ENCODE measurements around the gene ZNF579.

GRCh38 chr19:55550321-55550650 lies 30.4 kb downstream of the ZNF579 start:
- TF ChIP-seq EHMT2 (IDR thresholded peaks at IDR 0.05; ENCODE audit: borderline replicate concordance, low read depth, low read length) (no peak), ZZZ3 (CRISPR knock-in tag; IDR thresholded peaks at IDR 0.05; ENCODE audit: borderline replicate concordance) (no peak), ZBTB43 (CRISPR knock-in tag; conservative IDR thresholded peaks at IDR 0.05) (no peak), ZFP37 (CRISPR knock-in tag; IDR thresholded peaks at IDR 0.05; ENCODE audit: borderline replicate concordance) (no peak), ZNF558 (CRISPR knock-in tag; IDR thresholded peaks at IDR 0.05; ENCODE audit: borderline replicate concordance) (no peak), ATF2 (CRISPR knock-in tag; IDR thresholded peaks at IDR 0.05) (no peak), CTCF (CRISPR knock-in tag; IDR thresholded peaks at IDR 0.05) (no peak), ZNF768 (CRISPR knock-in tag; IDR thresholded peaks at IDR 0.05) (no peak), SNAI1 (CRISPR knock-in tag; IDR thresholded peaks at IDR 0.05; ENCODE audit: borderline replicate concordance) (no peak), ZKSCAN1 (IDR thresholded peaks at IDR 0.05; ENCODE audit: low read length) (no peak), SIN3A (IDR thresholded peaks at IDR 0.05; ENCODE audit: borderline replicate concordance, low read depth, low read length) (no peak), EZH2 (conservative IDR thresholded peaks at IDR 0.05; ENCODE audit: low read depth, low read length) (no peak)
- TF ChIP-seq, protein P1, sequence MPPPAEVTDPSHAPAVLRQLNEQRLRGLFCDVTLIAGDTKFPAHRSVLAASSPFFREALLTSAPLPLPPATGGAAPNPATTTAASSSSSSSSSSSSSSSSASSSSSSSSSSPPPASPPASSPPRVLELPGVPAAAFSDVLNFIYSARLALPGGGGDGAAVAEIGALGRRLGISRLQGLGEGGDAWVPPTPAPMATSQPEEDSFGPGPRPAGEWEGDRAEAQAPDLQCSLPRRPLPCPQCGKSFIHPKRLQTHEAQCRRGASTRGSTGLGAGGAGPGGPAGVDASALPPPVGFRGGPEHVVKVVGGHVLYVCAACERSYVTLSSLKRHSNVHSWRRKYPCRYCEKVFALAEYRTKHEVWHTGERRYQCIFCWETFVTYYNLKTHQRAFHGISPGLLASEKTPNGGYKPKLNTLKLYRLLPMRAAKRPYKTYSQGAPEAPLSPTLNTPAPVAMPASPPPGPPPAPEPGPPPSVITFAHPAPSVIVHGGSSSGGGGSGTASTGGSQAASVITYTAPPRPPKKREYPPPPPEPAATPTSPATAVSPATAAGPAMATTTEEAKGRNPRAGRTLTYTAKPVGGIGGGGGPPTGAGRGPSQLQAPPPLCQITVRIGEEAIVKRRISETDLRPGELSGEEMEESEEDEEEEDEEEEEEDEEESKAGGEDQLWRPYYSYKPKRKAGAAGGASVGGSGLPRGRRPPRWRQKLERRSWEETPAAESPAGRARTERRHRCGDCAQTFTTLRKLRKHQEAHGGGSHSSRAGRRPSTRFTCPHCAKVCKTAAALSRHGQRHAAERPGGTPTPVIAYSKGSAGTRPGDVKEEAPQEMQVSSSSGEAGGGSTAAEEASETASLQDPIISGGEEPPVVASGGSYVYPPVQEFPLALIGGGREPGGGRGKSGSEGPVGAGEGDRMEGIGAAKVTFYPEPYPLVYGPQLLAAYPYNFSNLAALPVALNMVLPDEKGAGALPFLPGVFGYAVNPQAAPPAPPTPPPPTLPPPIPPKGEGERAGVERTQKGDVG (CRISPR knock-in tag; IDR thresholded peaks at IDR 0.05; ENCODE audit: borderline replicate concordance) = no peak
- TF ChIP-seq, protein P2, sequence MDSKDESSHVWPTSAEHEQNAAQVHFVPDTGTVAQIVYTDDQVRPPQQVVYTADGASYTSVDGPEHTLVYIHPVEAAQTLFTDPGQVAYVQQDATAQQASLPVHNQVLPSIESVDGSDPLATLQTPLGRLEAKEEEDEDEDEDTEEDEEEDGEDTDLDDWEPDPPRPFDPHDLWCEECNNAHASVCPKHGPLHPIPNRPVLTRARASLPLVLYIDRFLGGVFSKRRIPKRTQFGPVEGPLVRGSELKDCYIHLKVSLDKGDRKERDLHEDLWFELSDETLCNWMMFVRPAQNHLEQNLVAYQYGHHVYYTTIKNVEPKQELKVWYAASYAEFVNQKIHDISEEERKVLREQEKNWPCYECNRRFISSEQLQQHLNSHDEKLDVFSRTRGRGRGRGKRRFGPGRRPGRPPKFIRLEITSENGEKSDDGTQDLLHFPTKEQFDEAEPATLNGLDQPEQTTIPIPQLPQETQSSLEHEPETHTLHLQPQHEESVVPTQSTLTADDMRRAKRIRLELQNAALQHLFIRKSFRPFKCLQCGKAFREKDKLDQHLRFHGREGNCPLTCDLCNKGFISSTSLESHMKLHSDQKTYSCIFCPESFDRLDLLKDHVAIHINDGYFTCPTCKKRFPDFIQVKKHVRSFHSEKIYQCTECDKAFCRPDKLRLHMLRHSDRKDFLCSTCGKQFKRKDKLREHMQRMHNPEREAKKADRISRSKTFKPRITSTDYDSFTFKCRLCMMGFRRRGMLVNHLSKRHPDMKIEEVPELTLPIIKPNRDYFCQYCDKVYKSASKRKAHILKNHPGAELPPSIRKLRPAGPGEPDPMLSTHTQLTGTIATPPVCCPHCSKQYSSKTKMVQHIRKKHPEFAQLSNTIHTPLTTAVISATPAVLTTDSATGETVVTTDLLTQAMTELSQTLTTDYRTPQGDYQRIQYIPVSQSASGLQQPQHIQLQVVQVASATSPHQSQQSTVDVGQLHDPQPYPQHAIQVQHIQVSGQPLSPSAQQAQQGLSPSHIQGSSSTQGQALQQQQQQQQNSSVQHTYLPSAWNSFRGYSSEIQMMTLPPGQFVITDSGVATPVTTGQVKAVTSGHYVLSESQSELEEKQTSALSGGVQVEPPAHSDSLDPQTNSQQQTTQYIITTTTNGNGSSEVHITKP (CRISPR knock-in tag; IDR thresholded peaks at IDR 0.05; ENCODE audit: low read depth) = no peak
